Measurements from ENCODE around the gene DUOXA2. TPM values are rescaled to one million over a fixed set of nuclear protein-coding genes. Genes with fewer than 3 reads are reported as not detected.

Gene DUOXA2
- total and polyA plus RNA-seq, 8 donors, result 1.3 to 119 (median 25.0) TPM; not detected in 1

GRCh38 chr15:45156744-45157455 is 42.8 kb downstream of the DUOXA2 start:
- DNase-seq, result no peak
- H3K27ac ChIP-seq, result no peak overlapping the region
- intact Hi-C loops (cut with DNase I; ENCODE audit: low total_unique reads), result no loop called here
- H3K4me3 ChIP-seq, result no peak overlapping the region
- peaks cover 12 to 49% (median 16%) of the 10 kb centered on the region in 4 donors for H3K36me3 ChIP-seq
- TF ChIP-seq EP300 (IDR thresholded peaks at IDR 0.05), result no peak
- TF ChIP-seq CTCF (IDR thresholded peaks at IDR 0.05), result no peak
- no peak for TF ChIP-seq POLR2AphosphoS5 (IDR thresholded peaks at IDR 0.05)
- TF ChIP-seq POLR2A (IDR thresholded peaks at IDR 0.05), result no peak
- 72 to 84% (median 82%) methylated on average over 7 of the region's 7 CpGs for WGBS, 5 donors
- peaks cover 0 to 5% (median under 1%) of the 10 kb centered on the region in 4 donors for H3K4me1 ChIP-seq
- H3K9me3 ChIP-seq, result no peaks in the 10 kb centered on the region
- H3K27me3 ChIP-seq, result no peaks in the 10 kb centered on the region

GRCh38 chr15:45157974-45158373 is 43.8 kb downstream of the DUOXA2 start:
- intact Hi-C loops (cut with DNase I; ENCODE audit: low total_unique reads), result no loop called here
- Histone ChIP-seq H3K27me3 (no peaks in the 10 kb centered on the region), H3K4me3 (no peak overlapping the region), H3K4me1 (peaks cover 5 to 16% (median 8%) of the 10 kb centered on the region in 4 donors), H3K36me3 (peaks cover 4 to 42% (median 8%) of the 10 kb centered on the region in 4 donors), H3K9me3 (no peaks in the 10 kb centered on the region), H3K27ac (no peak overlapping the region)
- peak in 1 of 2 donors; percentile 70 for DNase-seq
- 50 to 81% (median 73%) methylated on average over 1 of the region's 1 CpG for WGBS, 5 donors
- TF ChIP-seq CTCF (IDR thresholded peaks at IDR 0.05), result no peak

GRCh38 chr15:45161666-45162065 is 47.5 kb downstream of the DUOXA2 start:
- H3K27me3 ChIP-seq, result no peaks in the 10 kb centered on the region
- TF ChIP-seq POLR2A (IDR thresholded peaks at IDR 0.05) (no peak), CTCF (IDR thresholded peaks at IDR 0.05) (no peak), EP300 (IDR thresholded peaks at IDR 0.05) (no peak), POLR2AphosphoS5 (IDR thresholded peaks at IDR 0.05) (no peak)
- no peak for DNase-seq
- H3K4me1 ChIP-seq, result peaks cover 21 to 34% (median 27%) of the 10 kb centered on the region in 4 donors
- no peak overlapping the region for H3K4me3 ChIP-seq
- H3K36me3 ChIP-seq, result peaks cover 0 to 21% (median 4%) of the 10 kb centered on the region in 4 donors
- no peaks in the 10 kb centered on the region for H3K9me3 ChIP-seq
- 89 to 96% (median 92%) methylated on average over 7 to 14 of the region's 14 CpGs for WGBS, 5 donors
- intact Hi-C loops (cut with DNase I; ENCODE audit: low total_unique reads), result no loop called here
- H3K27ac ChIP-seq, result no peak overlapping the region

- no peak for TF ChIP-seq EP300 (IDR thresholded peaks at IDR 0.05)
- no peak for TF ChIP-seq POLR2A (IDR thresholded peaks at IDR 0.05)
- peak in 5 of 7 experiments; percentile 58 to 88 (median 80) for TF ChIP-seq CTCF (IDR thresholded peaks at IDR 0.05)
- peak in 1 of 3 donors; percentile 61 for TF ChIP-seq POLR2AphosphoS5 (IDR thresholded peaks at IDR 0.05)
- intact Hi-C loops (cut with DNase I; ENCODE audit: low total_unique reads), result no loop called here
- Histone ChIP-seq H3K27ac (peak overlapping the region in 4 of 5 donors; percentile 3 to 69 (median 38)), H3K36me3 (peaks cover 0 to 18% (median 2%) of the 10 kb centered on the region in 4 donors), H3K4me3 (no peak overlapping the region), H3K27me3 (no peaks in the 10 kb centered on the region), H3K9me3 (no peaks in the 10 kb centered on the region), H3K4me1 (peaks cover 22 to 40% (median 37%) of the 10 kb centered on the region in 4 donors)
- WGBS, 5 donors, result 8 to 18% (median 11%) methylated on average over 6 to 7 of the region's 7 CpGs
- peak; percentile 79 to 94 for DNase-seq
These were observed 48.8 kb downstream of the DUOXA2 start for GRCh38 chr15:45162771-45163507.

Measured in stomach (tissue), 9 donors.